Erythroblast (primary cell): Measurements from ENCODE around the gene VENTX.
A peak's percentile ranks its signal among the peaks of the same experiment; 100 is the strongest.

Source experiments
- DNase-seq, 2 experiments: peaks; one replicate each; lab custom pipeline; 2025; lab: John Stamatoyannopoulos, UW
- GATA1 ChIP-seq: IDR thresholded peaks from 2 replicates; pipeline ENCODE4 v1.6.1; 2011; ENCODE audit warnings: low read depth, mild to moderate bottlenecking, control low read depth, low read length, moderate library complexity
- POLR2A ChIP-seq: IDR thresholded peaks from 2 replicates; pipeline ENCODE4 v1.6.1; 2011; ENCODE audit warnings: mild to moderate bottlenecking, low read length

The VENTX gene

DNA sequence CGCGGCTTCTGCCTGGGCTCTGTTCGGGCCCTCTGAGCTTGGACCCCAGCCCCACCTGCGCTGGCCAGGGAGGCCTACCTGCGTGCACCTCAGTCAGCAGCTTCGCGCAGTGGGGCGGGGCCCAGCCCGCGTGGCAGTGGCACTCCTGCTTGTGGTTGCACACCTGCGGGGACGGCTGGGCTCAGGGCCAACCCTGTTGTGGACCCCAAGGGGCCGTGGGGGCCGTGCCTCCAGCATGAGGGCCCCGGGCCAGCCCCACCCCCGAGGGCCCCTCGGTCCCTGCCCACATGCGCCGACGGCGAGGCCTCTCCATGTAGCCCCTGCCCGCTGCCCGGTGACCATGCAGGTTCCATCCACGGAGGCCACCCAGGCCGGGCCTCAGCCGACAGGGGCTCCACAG, 31.7 kb downstream of the VENTX start:
- TF ChIP-seq POLR2A = no peak
- no peak for TF ChIP-seq GATA1
- no peak for DNase-seq

DNA sequence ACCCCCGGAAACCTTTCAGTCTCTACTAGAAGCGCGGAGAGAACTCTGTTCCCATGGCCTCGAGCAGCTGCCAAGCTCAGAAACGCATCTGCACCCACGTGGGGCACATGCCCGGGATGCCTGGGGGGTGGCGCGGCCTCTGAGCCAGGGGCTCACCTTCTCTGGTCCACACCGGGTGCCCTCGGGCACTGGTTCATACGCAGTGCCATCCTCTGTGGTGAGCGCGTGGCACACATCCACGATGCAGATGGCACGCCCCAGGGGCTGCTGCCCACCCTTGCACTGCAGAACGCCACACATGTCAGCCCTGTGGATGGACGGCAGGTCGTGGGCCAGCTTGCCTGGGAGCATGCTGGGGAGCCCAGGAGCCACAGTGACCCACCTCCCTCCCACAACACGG, 32.5 kb downstream of the VENTX start:
- DNase-seq = no peak
- TF ChIP-seq POLR2A (no peak), GATA1 (no peak)

DNA sequence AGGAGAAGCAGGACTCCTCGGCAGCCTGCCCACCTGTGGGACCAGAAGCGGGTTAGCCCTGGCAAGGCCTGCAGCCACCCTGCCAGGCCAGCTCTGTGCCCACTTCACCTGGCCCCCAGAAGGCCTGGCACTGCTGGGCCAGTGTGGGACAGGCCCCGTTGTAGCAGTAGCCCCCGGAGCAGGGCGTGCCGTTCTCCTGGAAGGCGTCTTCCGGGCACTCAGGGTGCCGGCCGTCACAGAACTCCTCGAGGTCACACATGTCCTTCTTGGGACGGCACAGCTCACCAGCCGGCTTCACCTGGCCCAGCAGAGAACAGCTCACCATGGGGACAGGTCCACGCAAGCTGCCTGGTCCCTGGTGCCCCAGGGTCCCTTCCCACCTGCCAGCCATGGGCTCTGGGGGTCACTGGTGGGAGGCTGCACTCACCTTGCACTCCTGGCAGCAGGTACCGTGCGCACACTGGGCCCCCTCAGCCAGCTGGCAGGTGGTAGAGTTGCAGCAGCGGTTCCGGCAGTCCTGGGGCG, 33.2 kb downstream of the VENTX start:
- no peak for TF ChIP-seq POLR2A
- TF ChIP-seq GATA1 = no peak
- no peak for DNase-seq

DNA sequence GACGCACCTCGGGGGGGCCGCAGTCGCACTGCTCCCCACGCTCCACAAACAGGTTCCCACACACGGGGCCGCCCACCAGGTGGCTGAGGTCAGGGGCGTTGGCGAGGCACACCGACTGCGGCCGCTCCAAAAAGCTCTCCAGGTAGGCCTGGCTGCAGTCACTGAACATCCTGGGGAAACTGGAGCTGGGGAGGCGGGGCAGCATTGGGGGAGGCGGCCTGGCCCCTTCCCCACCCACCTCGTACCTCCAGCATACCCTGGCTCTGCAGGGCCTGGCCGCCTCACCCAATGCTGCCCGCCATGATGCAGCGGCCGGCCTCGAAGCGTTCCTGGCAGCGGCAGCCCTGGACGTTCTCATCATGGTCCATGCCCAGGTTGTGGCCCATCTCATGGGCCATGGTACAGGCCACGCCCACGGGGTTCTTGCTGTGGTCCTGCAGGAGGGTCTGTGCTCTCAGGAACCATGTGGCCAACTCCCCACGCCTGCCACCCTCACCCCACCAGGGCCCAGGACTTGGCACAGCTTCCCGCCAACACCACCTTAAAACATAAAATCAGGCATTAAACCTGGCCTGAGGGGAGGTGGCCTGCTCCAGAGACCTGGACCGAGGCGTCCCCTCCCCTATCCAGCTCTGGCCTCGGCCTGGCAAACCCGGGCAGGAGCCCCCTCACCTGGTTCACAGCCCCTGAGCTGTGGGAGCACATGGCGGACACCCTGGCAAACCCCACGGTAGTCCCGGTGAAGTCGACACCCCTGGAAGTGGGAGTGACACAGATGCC, 34.1 kb downstream of the VENTX start:
- DNase-seq = no peak
- TF ChIP-seq POLR2A (no peak), GATA1 (no peak)

DNA sequence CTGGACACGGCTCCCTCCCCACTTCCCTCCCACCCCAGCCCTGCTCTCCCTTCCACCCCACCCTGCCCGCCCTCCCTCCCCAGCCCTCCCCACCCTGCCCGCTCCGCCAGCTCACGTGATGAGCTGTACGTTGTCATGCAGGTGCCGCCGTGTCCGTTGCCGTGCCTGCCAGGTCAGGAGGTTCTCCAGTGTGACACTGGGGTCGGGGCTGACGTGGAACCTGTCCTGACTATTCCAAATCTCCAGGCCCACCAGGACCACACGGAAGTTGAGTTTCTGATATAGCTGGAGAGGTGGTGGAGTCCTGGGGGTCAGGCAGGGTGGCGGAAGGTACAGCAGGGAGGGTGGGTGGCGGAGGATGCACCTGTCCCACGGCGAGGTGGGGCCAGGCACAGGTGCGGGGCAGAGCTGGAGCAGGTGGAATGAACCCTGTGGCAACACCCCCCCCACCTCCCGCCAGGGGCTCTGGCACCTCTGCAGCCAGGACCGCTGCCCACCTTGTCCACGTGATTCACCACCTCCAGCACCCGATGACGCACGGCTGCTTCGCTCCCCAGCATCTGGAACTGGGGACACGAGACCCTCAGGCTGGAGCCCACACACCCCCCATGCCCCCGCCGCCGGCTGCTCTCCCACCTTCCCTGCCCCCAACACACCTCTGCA, 34.8 kb downstream of the VENTX start:
- no peak for TF ChIP-seq GATA1
- no peak for TF ChIP-seq POLR2A
- DNase-seq = no peak

DNA sequence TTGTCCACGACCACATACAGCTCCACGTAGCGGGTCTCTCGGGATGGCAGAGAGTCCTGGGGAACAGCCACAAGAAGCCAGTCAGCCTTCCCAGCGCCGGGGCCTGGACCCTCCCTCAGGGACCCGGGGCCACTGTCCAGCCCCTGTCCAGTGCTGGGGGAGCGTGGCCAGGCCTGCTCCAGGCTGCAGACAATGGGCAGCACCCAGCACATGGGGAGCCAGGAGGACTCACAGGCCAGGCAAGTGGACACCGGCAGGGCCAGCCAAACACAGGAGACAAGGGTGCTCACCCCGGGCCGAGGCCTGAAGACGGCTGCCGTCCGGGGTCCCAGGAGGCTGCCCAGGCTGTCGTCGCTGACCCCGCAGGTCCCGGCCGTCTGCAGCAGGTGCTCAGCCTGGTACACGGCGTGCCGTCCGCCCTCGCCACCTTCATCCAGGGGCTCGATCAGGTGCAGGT, 35.3 kb downstream of the VENTX start:
- no peak for DNase-seq
- TF ChIP-seq POLR2A = no peak
- TF ChIP-seq GATA1 = no peak

DNA sequence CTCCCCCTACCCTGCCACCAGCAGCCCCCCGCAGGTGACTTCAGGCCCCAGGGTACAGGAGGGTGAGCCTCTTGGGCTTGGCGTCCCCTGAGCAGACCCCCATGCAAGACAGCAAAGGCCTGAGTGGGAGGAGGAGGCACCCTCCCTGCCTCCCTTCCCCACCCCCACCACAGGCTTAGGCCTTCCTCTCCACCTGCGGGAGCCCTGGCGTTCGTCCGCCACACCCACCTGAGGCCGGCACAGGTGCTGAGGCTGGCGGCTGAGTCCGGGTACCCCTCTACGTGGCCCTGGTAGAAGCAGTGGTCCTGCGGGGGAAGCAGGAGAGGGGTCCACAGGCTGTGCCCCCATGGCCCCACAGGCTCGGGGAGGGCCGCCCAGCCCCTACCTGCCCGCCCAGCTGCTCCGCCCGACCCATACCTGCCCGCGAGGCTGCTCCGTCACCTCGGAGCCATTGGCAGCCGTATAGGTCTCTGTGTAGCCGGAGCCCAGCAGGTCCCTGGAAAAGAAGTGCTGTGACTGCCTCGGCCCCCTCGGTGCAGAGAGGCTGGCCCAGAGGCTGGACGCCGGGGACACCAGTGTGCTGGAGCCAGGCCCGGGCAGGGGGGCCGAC, 36.0 kb downstream of the VENTX start:
- no peak for DNase-seq

DNA sequence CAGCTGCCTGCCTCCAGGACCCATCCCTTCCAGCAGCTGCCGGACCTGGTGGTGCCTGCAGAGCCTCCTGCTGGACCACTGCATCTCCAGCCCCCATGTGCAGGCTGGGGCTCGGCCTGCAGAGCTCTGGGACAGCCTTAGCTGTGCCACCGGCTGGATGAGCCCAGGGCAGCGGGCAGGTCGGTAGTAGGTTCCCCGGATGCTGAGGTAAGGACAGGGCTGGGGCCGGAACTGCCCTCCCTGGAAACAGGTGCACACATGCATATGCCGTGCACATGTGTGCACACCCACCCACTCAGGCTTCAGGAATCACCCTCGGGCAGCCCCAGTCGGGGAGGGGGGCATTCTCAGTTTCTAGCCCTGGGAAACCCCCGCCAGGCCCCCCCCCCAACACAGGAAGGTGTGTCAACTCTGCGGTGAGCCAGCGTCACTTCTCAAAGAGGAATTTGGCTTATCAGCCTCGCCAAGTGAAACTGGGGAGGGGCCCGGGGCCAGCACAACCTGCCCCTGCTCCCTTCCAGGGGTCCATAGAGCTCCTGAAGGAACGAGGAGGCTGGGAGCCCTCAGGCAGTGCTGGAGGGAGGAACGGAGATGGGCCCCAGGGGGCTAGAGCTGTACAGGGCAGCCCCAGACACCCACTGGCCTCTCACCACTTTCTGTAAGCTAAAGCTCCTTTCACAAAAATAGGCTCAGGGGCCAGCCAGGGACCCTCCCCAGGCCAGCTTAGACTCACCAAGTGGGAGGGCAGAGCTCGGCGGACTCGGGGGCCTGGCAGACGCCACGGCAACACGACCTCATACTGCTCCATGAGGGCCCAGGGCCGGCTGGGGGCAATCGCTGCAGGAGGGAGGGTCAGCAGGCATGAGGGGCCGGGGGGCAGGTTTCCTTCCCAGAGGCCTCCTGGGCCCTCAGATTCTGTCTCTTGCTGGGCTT, 37.4 kb downstream of the VENTX start:
- DNase-seq = peak; percentile 69
- TF ChIP-seq GATA1 = no peak
- TF ChIP-seq POLR2A = no peak

More for the DNA sequence above, 36.0 kb downstream of the VENTX start:
- TF ChIP-seq POLR2A = no peak
- TF ChIP-seq GATA1 = no peak

DNA sequence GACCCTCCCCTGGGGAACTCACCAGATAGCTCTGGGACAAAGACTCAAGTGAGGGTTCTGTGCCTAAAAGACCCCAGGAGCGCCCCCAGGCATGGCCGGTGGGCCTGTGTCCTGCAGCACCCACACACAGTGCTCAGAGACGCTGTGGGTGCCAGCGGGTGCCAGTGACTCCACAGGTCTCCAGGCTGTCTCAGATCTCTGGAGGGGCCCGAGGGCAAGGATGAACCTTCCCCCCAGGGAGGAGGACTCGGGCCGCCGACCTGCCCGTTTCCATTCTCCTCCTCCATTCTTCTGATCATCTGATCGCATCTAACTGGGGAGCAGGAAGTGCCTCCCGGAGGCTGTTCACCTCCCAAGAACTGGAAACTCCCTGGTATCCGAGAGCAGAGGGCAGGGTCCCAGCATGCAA, 38.0 kb downstream of the VENTX start:
- peak; percentile 57 to 59 for DNase-seq
- TF ChIP-seq POLR2A (no peak), GATA1 (no peak)

DNA sequence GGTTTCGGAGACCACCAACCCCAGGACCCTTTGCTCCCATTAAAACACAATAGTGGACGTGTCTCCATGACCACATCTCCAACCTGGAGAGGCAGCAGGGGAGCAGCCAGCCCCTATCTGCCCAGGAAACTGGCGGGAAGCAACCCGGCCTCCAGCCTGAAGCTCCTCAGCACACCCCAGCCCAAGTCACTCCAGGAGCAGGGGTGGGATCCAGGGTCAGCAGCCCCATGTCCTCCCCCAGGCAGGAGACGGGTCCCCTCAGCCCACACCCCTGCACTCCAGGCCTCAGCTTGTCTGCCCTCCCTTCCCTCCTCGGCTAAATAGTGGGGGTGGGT, 38.4 kb downstream of the VENTX start:
- TF ChIP-seq GATA1 (no peak), POLR2A (no peak)
- peak in 1 of 2 experiments; percentile 46 for DNase-seq

DNA sequence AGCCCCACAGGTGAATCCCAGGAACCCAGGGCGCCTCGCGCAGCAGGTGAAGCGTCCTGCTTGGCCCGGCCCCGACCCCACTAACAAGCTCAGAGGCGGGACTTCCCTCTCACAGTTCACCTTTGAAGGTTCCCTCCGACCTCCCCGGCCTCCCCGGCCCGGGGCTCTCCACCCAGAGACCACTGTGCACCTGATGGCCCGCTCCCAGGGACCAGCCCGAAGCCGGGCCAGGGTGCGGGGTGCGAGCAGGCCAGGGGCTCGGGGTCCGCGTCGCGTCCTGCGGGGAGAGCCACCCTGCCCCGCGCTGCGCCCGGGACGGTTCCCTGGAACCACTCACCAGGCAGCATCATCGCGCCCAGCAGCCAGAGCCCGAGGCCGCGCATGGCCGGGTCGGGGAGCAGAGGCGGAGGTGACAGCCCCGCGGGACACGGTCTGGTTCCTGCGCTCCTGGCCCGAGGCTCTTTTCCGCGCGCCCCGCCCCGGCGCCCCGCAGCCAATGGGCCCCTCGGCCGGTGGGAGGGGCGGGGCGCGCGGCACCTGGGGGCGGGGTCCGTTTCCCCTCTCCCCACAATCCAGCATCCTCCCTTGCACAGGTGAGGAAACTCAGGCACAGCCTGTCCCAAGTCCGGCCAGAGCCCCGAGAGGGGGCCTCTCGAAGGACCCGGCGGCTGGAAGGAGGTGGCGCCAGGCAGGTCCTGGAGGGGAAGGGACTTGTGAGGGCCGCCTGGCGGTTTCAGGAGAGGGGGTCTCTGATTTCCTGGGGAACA, 39.0 kb downstream of the VENTX start, which contains the start of gene ADAM8:
Gene ADAM8 (minus strand): TSS at position 434 of the 767 bp plus-strand sequence. CDS start 51 bp downstream, at position 383.
- TF ChIP-seq GATA1 = no peak
- TF ChIP-seq POLR2A = no peak
- DNase-seq = peak; percentile 56 to 65
